ENCODE data around the gene NAV2.

NAV2 gene

GRCh38 chr11:19843079-19843478 lies 130.4 kb downstream of the NAV2 start:
- DNase-seq (ENCODE audit: low spot score in 2 of 2): no peak
- in situ Hi-C loops (cut with MboI; ENCODE audit: low sequenced_read_pairs): no loop called here
- Histone ChIP-seq H3K9me3 (no peaks in the 10 kb centered on the region), H3K4me3 (no peak overlapping the region), H3K4me1 (no peaks in the 10 kb centered on the region), H3K36me3 (replicated peaks) (no peaks in the 10 kb centered on the region), H3K27me3 (ENCODE audit: low read depth) (peaks cover 33% of the 10 kb centered on the region)

- Histone ChIP-seq H3K27me3 (ENCODE audit: low read depth) (peaks cover 25% of the 10 kb centered on the region), H3K4me1 (no peaks in the 10 kb centered on the region), H3K9me3 (no peaks in the 10 kb centered on the region), H3K4me3 (no peak overlapping the region), H3K36me3 (replicated peaks) (no peaks in the 10 kb centered on the region)
- DNase-seq (ENCODE audit: low spot score in 2 of 2): no peak
- in situ Hi-C loops (cut with MboI; ENCODE audit: low sequenced_read_pairs): no loop called here
These were observed 131.4 kb downstream of the NAV2 start for GRCh38 chr11:19844012-19844411.

DNA sequence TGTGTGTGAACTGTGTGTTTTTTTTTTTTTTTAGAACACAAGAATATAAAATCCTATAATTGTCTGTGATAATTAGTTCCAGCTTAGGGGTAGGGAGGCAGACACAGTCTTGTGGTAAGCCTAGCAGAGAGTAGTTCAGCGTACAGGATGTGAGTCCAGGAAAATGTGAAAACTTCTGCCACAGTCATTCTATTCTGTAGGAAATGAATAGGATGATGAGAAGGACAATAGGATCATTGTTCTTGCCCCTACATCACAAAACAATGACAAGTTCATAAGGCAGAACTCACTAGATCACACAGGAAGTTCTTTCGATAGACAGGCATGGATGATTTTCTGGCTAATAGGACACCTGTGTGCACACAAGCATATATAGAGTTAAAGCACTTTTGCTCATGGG lies 132.2 kb downstream of the NAV2 start:
- no peak for DNase-seq (ENCODE audit: low spot score in 2 of 2)
- H3K36me3 ChIP-seq (replicated peaks): no peaks in the 10 kb centered on the region
- H3K4me1 ChIP-seq: no peaks in the 10 kb centered on the region
- H3K9me3 ChIP-seq: no peaks in the 10 kb centered on the region
- H3K27me3 ChIP-seq (ENCODE audit: low read depth): peaks cover 18% of the 10 kb centered on the region
- no peak overlapping the region for H3K4me3 ChIP-seq
- in situ Hi-C loops (cut with MboI; ENCODE audit: low sequenced_read_pairs): no loop called here

GRCh38 chr11:19845626-19846025 lies 133.0 kb downstream of the NAV2 start:
- H3K36me3 ChIP-seq (replicated peaks): no peaks in the 10 kb centered on the region
- no peak overlapping the region for H3K4me3 ChIP-seq
- peaks cover 11% of the 10 kb centered on the region for H3K27me3 ChIP-seq (ENCODE audit: low read depth)
- no peaks in the 10 kb centered on the region for H3K9me3 ChIP-seq
- no peaks in the 10 kb centered on the region for H3K4me1 ChIP-seq
- in situ Hi-C loops (cut with MboI; ENCODE audit: low sequenced_read_pairs): no loop called here
- no peak for DNase-seq (ENCODE audit: low spot score in 2 of 2)

GRCh38 chr11:19846654-19847305 lies 134.1 kb downstream of the NAV2 start:
- no peaks in the 10 kb centered on the region for H3K36me3 ChIP-seq (replicated peaks)
- H3K4me1 ChIP-seq: no peaks in the 10 kb centered on the region
- no peak overlapping the region for H3K4me3 ChIP-seq
- no peak for DNase-seq (ENCODE audit: low spot score in 2 of 2)
- in situ Hi-C loops (cut with MboI; ENCODE audit: low sequenced_read_pairs): no loop called here
- peaks cover 11% of the 10 kb centered on the region for H3K27me3 ChIP-seq (ENCODE audit: low read depth)
- no peaks in the 10 kb centered on the region for H3K9me3 ChIP-seq

GRCh38 chr11:19848219-19848618 lies 135.6 kb downstream of the NAV2 start:
- Histone ChIP-seq H3K27me3 (ENCODE audit: low read depth) (peaks cover 5% of the 10 kb centered on the region; the same call in 1 of the 2 replicates), H3K4me3 (no peak overlapping the region), H3K36me3 (replicated peaks) (no peaks in the 10 kb centered on the region), H3K4me1 (no peaks in the 10 kb centered on the region), H3K9me3 (no peaks in the 10 kb centered on the region)
- DNase-seq (ENCODE audit: low spot score in 2 of 2): no peak
- in situ Hi-C loops (cut with MboI; ENCODE audit: low sequenced_read_pairs): no loop called here

DNA sequence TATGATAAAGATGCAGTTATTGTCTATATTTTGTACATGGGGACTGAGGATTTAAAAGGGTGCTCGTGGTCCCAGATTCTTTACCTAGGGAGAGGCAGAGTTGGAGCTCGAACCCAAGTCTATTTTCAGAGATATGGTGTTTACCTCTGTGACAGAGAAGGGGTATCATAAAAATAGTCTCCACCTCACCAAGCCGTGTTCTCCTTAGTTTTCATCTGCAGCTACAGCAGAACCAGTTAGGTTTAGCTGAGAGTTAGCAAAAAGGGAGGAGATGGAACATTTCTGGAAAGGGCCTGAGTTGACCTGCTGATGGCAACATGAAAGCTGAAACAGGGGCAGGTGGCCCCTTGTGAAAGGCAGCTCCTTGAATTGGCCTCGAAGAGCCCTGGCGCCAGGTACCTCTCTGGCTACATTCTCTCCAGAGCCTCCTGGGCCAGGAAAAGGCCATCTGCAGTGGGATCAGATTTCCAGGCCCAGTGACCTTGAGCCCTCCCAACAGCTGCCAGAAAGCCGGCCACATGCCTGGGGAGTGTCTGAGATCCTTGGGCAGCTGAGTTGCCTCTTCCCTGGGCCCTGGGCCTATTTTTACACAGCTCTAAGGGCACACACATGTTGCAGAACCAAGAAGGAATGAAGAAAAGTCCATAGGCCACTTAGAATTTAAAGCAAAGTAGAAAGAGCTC lies 136.6 kb downstream of the NAV2 start:
- no peak overlapping the region for H3K4me3 ChIP-seq
- H3K36me3 ChIP-seq (replicated peaks): no peaks in the 10 kb centered on the region
- H3K27me3 ChIP-seq (ENCODE audit: low read depth): peaks cover 2% of the 10 kb centered on the region; the same call in 1 of the 2 replicates
- no peaks in the 10 kb centered on the region for H3K4me1 ChIP-seq
- DNase-seq (ENCODE audit: low spot score in 2 of 2): no peak
- in situ Hi-C loops (cut with MboI; ENCODE audit: low sequenced_read_pairs): no loop called here
- H3K9me3 ChIP-seq: no peaks in the 10 kb centered on the region

DNA sequence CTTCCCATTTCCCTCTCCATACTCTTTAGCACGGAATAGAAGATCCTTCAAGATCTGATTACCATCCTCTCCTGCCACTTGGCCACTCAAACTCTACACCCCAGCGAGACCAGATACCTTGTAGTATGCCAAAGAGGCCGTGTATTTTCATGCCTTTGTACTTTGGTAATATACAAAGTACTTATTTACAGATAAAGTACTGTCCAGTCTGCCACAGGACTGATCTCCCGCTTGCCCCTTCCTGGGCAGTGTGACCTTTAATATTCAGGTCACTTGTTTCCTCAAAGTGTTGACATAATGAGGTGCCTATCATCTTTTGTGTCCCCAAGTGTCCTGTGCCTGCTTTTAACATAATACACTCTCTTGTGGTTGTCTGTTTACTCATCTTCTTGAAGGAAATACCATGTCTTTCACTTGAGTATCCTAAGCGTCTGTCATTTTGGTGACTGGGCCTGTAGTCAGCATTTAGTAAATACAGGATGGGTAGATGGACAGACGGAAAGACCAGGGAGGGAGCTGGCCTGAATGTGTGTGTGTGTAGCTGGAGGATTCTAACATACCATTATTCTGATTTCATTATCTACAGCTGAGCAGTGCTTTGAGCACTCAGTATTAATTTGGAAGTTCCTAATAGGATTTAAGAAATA lies 137.4 kb downstream of the NAV2 start:
- Histone ChIP-seq H3K36me3 (replicated peaks) (no peaks in the 10 kb centered on the region), H3K27me3 (ENCODE audit: low read depth) (0 out of 2 replicates have a peak, but pooled peaks cover 2% of the 10 kb centered on the region), H3K4me1 (no peaks in the 10 kb centered on the region), H3K9me3 (no peaks in the 10 kb centered on the region), H3K4me3 (no peak overlapping the region)
- in situ Hi-C loops (cut with MboI; ENCODE audit: low sequenced_read_pairs): no loop called here
- no peak for DNase-seq (ENCODE audit: low spot score in 2 of 2)

DNA sequence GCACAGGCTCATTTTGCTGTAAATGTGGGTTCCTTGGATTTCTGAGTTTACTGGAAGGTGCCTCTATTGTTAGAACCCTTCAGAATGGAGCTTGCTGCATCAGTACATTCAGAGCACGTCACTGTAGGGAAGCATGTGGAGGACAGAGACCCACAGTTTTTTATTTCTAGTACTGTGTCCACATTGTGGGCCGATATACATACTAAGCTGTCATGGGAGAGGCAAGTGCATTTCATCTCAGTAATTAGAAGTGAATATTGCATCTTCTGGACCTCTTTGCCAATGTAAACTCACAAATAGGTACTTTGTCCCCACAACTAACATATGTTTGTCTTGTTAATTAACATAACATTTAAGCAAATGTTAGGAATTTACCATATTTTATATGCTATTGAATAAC lies 139.7 kb downstream of the NAV2 start:
- Histone ChIP-seq H3K9me3 (no peaks in the 10 kb centered on the region), H3K36me3 (replicated peaks) (no peaks in the 10 kb centered on the region), H3K4me1 (no peaks in the 10 kb centered on the region), H3K27me3 (ENCODE audit: low read depth) (peaks cover 2% of the 10 kb centered on the region; the same call in 1 of the 2 replicates), H3K4me3 (no peak overlapping the region)
- in situ Hi-C loops (cut with MboI; ENCODE audit: low sequenced_read_pairs): no loop called here
- DNase-seq (ENCODE audit: low spot score in 2 of 2): no peak

DNA sequence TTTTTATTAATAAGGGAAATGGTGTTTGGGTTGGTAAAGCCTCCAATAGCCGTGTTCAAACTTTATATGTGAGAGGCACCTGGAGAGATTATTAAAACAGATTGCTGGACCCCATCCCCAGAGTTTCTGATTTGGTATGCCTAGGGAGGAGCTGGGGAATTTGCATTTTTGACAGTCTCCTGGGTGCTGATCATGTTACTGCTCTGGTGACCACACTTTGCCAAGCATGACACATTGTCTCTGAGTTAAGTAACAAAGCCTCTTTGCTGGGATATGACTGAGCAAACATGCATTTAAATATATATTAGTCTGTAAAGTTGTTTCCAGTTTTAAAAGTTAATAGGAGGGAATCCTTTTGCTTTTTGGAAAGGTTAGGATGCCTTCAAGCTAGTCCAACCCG lies 140.4 kb downstream of the NAV2 start:
- no peaks in the 10 kb centered on the region for H3K4me1 ChIP-seq
- peaks cover 2% of the 10 kb centered on the region; the same call in 1 of the 2 replicates for H3K27me3 ChIP-seq (ENCODE audit: low read depth)
- H3K9me3 ChIP-seq: no peaks in the 10 kb centered on the region
- H3K4me3 ChIP-seq: no peak overlapping the region
- no peak for DNase-seq (ENCODE audit: low spot score in 2 of 2)
- in situ Hi-C loops (cut with MboI; ENCODE audit: low sequenced_read_pairs): no loop called here
- no peaks in the 10 kb centered on the region for H3K36me3 ChIP-seq (replicated peaks)

GRCh38 chr11:19853920-19854319 lies 141.3 kb downstream of the NAV2 start:
- no peaks in the 10 kb centered on the region for H3K9me3 ChIP-seq

DNA sequence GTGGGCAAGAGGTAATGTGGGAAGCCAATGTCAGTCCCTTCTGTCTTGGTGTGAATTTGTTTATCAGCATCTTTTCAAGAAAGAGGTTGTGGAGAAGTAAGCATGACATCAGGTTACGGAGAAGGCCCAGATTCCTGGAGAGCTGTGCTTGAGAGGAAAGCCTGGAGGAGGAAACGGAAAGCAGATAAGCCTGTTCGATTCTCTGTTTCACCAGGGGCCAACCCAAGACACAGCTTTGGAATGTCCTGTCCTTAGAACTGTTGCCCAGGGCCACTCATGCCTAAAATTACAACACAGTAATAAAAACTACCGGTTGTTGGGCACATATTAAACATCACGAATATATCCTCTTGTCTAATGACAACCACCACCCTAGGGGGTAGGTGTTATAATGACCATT lies 148.5 kb downstream of the NAV2 start:
- no peaks in the 10 kb centered on the region; the same call in 1 of the 2 replicates for H3K27me3 ChIP-seq (ENCODE audit: low read depth)
- H3K9me3 ChIP-seq: no peaks in the 10 kb centered on the region
- in situ Hi-C loops (cut with MboI; ENCODE audit: low sequenced_read_pairs): no loop called here
- H3K36me3 ChIP-seq (replicated peaks): no peaks in the 10 kb centered on the region
- no peak for DNase-seq (ENCODE audit: low spot score in 2 of 2)
- H3K4me1 ChIP-seq: no peaks in the 10 kb centered on the region
- H3K4me3 ChIP-seq: no peak overlapping the region

More at GRCh38 chr11:19853920-19854319, 141.3 kb downstream of the NAV2 start:
- in situ Hi-C loops (cut with MboI; ENCODE audit: low sequenced_read_pairs): no loop called here
- no peaks in the 10 kb centered on the region for H3K4me1 ChIP-seq
- no peak for DNase-seq (ENCODE audit: low spot score in 2 of 2)
- H3K27me3 ChIP-seq (ENCODE audit: low read depth): peaks cover 2% of the 10 kb centered on the region; the same call in 1 of the 2 replicates
- no peaks in the 10 kb centered on the region for H3K36me3 ChIP-seq (replicated peaks)
- H3K4me3 ChIP-seq: no peak overlapping the region

DNA sequence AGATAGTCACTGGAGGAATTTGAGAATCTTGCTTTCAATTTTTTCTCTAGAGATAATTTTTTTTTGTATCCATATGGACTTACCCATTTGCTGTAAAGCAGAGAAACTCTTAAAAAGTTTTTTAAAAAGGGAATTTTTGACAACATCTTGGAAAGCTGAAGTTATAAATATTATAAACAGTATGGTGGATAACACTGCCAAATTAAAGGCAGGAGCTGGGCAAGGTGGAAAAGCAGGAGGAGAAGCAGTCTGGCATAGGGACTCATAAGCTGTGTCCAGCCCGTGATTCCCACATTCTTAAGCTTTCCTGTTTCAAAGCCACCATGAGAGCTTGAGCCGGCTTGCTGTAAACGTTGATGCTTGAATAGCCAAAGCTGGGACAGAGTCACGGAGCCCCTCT lies 149.5 kb downstream of the NAV2 start:
- Histone ChIP-seq H3K27me3 (ENCODE audit: low read depth) (no peaks in the 10 kb centered on the region), H3K4me3 (no peak overlapping the region), H3K9me3 (no peaks in the 10 kb centered on the region), H3K36me3 (replicated peaks) (no peaks in the 10 kb centered on the region), H3K4me1 (no peaks in the 10 kb centered on the region)
- no peak for DNase-seq (ENCODE audit: low spot score in 2 of 2)
- in situ Hi-C loops (cut with MboI; ENCODE audit: low sequenced_read_pairs): no loop called here
